GM12878 (cell line): ENCODE measurements around the gene DNAH17. TPM values are rescaled to one million over a fixed set of nuclear protein-coding genes. Genes with fewer than 3 reads are reported as not detected.

ENCODE experiments used
- CREM ChIP-seq: IDR thresholded peaks from 2 replicates; pipeline ENCODE4 v1.6.1; 2014; ENCODE audit warnings: antibody characterized with exemption, low read depth
- IKZF1 ChIP-seq: fragments of 450-650 bp; conservative IDR thresholded peaks from 2 replicates; pipeline ENCODE4 v1.6.1; 2017; ENCODE audit warnings: antibody characterized with exemption, mild to moderate bottlenecking
- NBN ChIP-seq: fragments of 450-650 bp; IDR thresholded peaks from 2 replicates; pipeline ENCODE4 v1.6.1; 2016
- NRF1 ChIP-seq: conservative IDR thresholded peaks from 2 replicates; pipeline ENCODE4 v1.6.1; 2011; ENCODE audit warnings: mild to moderate bottlenecking, low read depth, low read length, improper control_type of control experiment
- POLR2AphosphoS5 ChIP-seq: IDR thresholded peaks from 2 replicates; pipeline ENCODE4 v1.6.1; 2011; ENCODE audit warnings: mild to moderate bottlenecking, low read length, inconsistent platforms
- SIX5 ChIP-seq: IDR thresholded peaks from 2 replicates; pipeline ENCODE4 v1.6.1; 2011; ENCODE audit warnings: mild to moderate bottlenecking, low read depth, low read length, moderate library complexity; ENCODE audit not compliant: severe bottlenecking
- polyA plus RNA-seq, 11 experiments: library from polyadenylated mRNA; depleted of rRNA in 4 of 11; unstranded in 6 of 11; stranded (reverse) in 5 of 11; fragments of >200 nt; fragmentation: Nextera tagmentation in 4 of 11; fragmentation: Illumina TruSeq in 1 of 11; extraction: Ambion mirVana in 4 of 11; extraction: Trizol in 1 of 11; gene quantifications; 1 replicate in 1 of 11; 2 replicates in 10 of 11; pipeline versions ENCODE4 v1.2.1 to v1.2.3, GENCODE V29; 2011 to 2016; ENCODE audit warnings: inconsistent platforms in 2 of 11, missing spikeins in 2 of 11, low read depth in 1 of 11
- total RNA-seq, 4 experiments: library from RNA; depleted of rRNA in 3 of 4; stranded (reverse); fragments of >200 nt in 3 of 4; fragmentation: Illumina TruSeq in 1 of 4; extraction: Trizol in 1 of 4; gene quantifications; 2 replicates each; pipeline versions ENCODE4 v1.2.1 to v1.2.3, GENCODE V29; 2013 to 2021
- TF ChIP-seq, protein P1 (sequence below): IDR thresholded peaks from 2 replicates; pipeline ENCODE4 v1.6.1; 2012; ENCODE audit warnings: improper control_type of control experiment, low read depth, low read length; ENCODE audit not compliant: insufficient replicate concordance

The DNAH17 gene
- total and polyA plus RNA-seq, 10 of the 15 experiments (the other 5 are each of a cell fraction or from before 2014, with no cell fraction given): 0.16 to 2.9 (median 0.56) TPM

DNA sequence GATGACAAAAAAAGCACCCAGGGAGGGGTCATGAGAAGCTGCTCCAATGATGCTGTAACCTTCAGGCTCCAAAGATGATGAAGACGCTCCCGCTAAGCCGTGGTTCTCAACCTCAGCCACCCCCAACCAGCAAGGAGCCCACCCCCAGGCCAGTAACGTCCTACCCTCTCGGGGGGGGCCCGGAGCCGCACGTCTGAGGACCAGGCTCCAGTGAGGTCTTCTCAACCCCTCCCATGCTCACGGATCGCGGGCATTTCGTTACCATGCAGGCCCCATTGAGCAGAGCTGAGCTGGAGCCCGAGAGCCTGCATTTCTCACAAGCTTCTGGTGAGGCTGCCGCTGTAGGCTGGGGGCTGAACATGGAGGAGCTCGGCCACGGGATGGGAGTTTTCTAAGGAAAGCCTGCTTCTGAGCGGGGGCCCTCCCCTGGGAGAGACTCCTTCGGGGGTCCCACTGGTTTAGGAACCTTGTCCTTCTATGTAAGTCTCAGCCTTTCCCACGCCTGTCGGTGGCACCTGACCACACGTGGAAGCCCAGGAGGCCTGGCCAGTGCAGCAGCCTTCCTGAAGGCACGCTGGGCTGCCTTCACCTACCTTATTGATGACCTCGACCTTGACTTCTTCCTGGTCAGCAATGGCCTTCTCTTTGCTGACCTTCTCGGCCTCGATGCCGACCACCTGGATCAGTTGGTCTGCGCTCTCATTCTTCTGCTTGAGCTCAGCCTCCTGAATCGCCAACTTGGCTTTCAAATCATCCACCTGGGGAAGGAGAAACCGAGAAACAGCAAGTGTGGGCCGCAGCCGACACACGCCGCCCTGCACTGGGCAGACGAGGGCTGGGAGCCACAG lies 116.0 kb downstream of the DNAH17 start (continued):
- TF ChIP-seq, protein P1, sequence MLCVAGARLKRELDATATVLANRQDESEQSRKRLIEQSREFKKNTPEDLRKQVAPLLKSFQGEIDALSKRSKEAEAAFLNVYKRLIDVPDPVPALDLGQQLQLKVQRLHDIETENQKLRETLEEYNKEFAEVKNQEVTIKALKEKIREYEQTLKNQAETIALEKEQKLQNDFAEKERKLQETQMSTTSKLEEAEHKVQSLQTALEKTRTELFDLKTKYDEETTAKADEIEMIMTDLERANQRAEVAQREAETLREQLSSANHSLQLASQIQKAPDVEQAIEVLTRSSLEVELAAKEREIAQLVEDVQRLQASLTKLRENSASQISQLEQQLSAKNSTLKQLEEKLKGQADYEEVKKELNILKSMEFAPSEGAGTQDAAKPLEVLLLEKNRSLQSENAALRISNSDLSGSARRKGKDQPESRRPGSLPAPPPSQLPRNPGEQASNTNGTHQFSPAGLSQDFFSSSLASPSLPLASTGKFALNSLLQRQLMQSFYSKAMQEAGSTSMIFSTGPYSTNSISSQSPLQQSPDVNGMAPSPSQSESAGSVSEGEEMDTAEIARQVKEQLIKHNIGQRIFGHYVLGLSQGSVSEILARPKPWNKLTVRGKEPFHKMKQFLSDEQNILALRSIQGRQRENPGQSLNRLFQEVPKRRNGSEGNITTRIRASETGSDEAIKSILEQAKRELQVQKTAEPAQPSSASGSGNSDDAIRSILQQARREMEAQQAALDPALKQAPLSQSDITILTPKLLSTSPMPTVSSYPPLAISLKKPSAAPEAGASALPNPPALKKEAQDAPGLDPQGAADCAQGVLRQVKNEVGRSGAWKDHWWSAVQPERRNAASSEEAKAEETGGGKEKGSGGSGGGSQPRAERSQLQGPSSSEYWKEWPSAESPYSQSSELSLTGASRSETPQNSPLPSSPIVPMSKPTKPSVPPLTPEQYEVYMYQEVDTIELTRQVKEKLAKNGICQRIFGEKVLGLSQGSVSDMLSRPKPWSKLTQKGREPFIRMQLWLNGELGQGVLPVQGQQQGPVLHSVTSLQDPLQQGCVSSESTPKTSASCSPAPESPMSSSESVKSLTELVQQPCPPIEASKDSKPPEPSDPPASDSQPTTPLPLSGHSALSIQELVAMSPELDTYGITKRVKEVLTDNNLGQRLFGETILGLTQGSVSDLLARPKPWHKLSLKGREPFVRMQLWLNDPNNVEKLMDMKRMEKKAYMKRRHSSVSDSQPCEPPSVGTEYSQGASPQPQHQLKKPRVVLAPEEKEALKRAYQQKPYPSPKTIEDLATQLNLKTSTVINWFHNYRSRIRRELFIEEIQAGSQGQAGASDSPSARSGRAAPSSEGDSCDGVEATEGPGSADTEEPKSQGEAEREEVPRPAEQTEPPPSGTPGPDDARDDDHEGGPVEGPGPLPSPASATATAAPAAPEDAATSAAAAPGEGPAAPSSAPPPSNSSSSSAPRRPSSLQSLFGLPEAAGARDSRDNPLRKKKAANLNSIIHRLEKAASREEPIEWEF: no peak
- no peak for TF ChIP-seq POLR2AphosphoS5
- no peak for TF ChIP-seq SIX5
- TF ChIP-seq NRF1: no peak
- TF ChIP-seq IKZF1: no peak
- no peak for TF ChIP-seq NBN
- TF ChIP-seq CREM: no peak
